RWPE2 (cell line): ENCODE results near the gene MT1X.

ENCODE experiments used
- ATAC-seq: fragments of 200-7000 bp; cut with Tn5 transposase; 3 replicates; pipeline ENCODE4 v1.9.1; 2021; ENCODE audit warnings: low read depth
- DNase-seq: peaks from one replicate; pipeline ENCODE4 v3.0.0-alpha.2; 2020; ENCODE audit warnings: low spot score
- H3K27ac ChIP-seq: fragments of 450-650 bp; 2 replicates; pipeline ENCODE4 v1.5.1; 2017; ENCODE audit warnings: mild to moderate bottlenecking; ENCODE audit not compliant: poor library complexity, severe bottlenecking
- H3K27me3 ChIP-seq: fragments of 250-450 bp; sonication (Bioruptor Pico); 2 replicates; pipeline ENCODE4 v1.5.1; 2021; ENCODE audit warnings: mild to moderate bottlenecking, moderate library complexity; ENCODE audit not compliant: insufficient read depth, poor library complexity, severe bottlenecking
- H3K36me3 ChIP-seq: fragments of 250-450 bp; sonication (Bioruptor Pico); 2 replicates; pipeline ENCODE4 v1.5.1; 2020; ENCODE audit warnings: low read depth, mild to moderate bottlenecking, moderate library complexity
- H3K4me1 ChIP-seq: fragments of 250-450 bp; sonication (Bioruptor Pico); 2 replicates; pipeline ENCODE4 v1.5.1; 2021; ENCODE audit warnings: mild to moderate bottlenecking, moderate library complexity; ENCODE audit not compliant: insufficient read depth, poor library complexity, severe bottlenecking
- H3K4me3 ChIP-seq: fragments of 250-450 bp; sonication (Bioruptor Pico); 2 replicates; pipeline ENCODE4 v1.5.1; 2021; ENCODE audit warnings: mild to moderate bottlenecking, moderate library complexity; ENCODE audit not compliant: severe bottlenecking
- H3K9me3 ChIP-seq: fragments of 250-450 bp; sonication (Bioruptor Pico); 2 replicates; pipeline ENCODE4 v1.5.1; 2021; ENCODE audit warnings: mild to moderate bottlenecking, moderate library complexity; ENCODE audit not compliant: severe bottlenecking
- TF ChIP-seq, protein P1 (sequence below): fragments of 450-650 bp; IDR thresholded peaks from one replicate; pipeline ENCODE4 v1.5.1; 2017; ENCODE audit warnings: mild to moderate bottlenecking, moderate library complexity; ENCODE audit not compliant: poor library complexity, severe bottlenecking

The MT1X gene

DNA sequence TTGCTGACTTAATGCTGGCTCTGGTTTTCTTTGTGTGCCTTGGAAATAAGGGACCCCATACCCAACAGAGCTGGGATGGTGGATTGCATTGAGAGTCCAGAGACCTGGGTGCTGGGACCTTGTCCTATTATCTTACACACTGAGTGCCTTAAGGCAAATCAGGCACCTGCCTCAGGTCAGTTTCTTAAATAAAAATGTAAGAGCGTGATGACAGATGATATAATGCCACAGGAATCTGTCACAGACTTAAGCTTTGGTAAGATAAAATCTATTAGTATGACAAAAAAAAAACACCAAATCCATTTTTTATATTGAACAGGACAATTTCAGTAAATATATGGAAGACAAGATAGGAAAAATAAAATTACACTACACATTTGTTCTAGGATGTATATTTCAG is 42.2 kb upstream of the MT1X start:
- DNase-seq (no peak), ATAC-seq (no peak)
- Histone ChIP-seq H3K4me3 (no peak overlapping the region), H3K9me3 (no peaks in the 10 kb centered on the region), H3K27ac (no peak overlapping the region), H3K36me3 (no peaks in the 10 kb centered on the region), H3K4me1 (no peaks in the 10 kb centered on the region), H3K27me3 (no peaks in the 10 kb centered on the region)
- TF ChIP-seq, protein P1, sequence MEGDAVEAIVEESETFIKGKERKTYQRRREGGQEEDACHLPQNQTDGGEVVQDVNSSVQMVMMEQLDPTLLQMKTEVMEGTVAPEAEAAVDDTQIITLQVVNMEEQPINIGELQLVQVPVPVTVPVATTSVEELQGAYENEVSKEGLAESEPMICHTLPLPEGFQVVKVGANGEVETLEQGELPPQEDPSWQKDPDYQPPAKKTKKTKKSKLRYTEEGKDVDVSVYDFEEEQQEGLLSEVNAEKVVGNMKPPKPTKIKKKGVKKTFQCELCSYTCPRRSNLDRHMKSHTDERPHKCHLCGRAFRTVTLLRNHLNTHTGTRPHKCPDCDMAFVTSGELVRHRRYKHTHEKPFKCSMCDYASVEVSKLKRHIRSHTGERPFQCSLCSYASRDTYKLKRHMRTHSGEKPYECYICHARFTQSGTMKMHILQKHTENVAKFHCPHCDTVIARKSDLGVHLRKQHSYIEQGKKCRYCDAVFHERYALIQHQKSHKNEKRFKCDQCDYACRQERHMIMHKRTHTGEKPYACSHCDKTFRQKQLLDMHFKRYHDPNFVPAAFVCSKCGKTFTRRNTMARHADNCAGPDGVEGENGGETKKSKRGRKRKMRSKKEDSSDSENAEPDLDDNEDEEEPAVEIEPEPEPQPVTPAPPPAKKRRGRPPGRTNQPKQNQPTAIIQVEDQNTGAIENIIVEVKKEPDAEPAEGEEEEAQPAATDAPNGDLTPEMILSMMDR, result no peak

DNA sequence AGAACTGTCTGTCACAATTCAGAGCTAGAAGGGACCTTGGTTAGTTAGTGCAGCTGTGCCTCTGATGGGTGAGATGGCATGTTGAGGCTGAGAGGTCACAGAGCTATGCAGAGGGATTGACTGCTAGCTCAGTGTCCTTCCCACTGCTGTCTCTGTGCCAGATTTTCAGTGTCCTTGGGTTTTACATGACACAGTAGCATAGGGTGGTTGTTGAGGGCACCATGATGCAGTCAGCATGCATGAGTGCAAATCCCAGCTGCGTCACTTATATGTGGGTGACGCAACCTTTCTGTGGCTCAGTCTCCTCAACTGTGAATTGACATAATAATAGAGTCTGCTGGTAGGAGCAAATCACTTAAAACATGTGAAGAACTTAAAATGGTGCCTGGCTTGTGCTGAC is 41.1 kb upstream of the MT1X start:
- no peak for DNase-seq
- H3K9me3 ChIP-seq, result no peaks in the 10 kb centered on the region
- H3K27me3 ChIP-seq, result no peaks in the 10 kb centered on the region
- H3K27ac ChIP-seq, result no peak overlapping the region
- no peak for ATAC-seq
- no peaks in the 10 kb centered on the region for H3K4me1 ChIP-seq
- no peaks in the 10 kb centered on the region for H3K36me3 ChIP-seq
- no peak overlapping the region for H3K4me3 ChIP-seq
- TF ChIP-seq, protein P1, result no peak

- Histone ChIP-seq H3K27ac (no peak overlapping the region), H3K4me3 (no peak overlapping the region), H3K36me3 (no peaks in the 10 kb centered on the region), H3K9me3 (no peaks in the 10 kb centered on the region), H3K27me3 (no peaks in the 10 kb centered on the region), H3K4me1 (no peaks in the 10 kb centered on the region)
- no peak for DNase-seq
- TF ChIP-seq, protein P1, result peak; percentile 30
- ATAC-seq, result peak; percentile 88
Measured at GRCh38 chr16:56643080-56643778, 39.0 kb upstream of the MT1X start.

GRCh38 chr16:56643833-56644232 is 38.4 kb upstream of the MT1X start:
- no peak for DNase-seq
- H3K27ac ChIP-seq, result no peak overlapping the region
- TF ChIP-seq, protein P1, result no peak
- no peaks in the 10 kb centered on the region for H3K4me1 ChIP-seq
- no peak for ATAC-seq
- no peak overlapping the region for H3K4me3 ChIP-seq
- no peaks in the 10 kb centered on the region for H3K27me3 ChIP-seq
- no peaks in the 10 kb centered on the region for H3K36me3 ChIP-seq
- H3K9me3 ChIP-seq, result no peaks in the 10 kb centered on the region

GRCh38 chr16:56645311-56645710 is 37.0 kb upstream of the MT1X start:
- ATAC-seq, result no peak
- Histone ChIP-seq H3K9me3 (no peaks in the 10 kb centered on the region), H3K4me1 (peaks cover 14% of the 10 kb centered on the region), H3K36me3 (no peaks in the 10 kb centered on the region), H3K27me3 (no peaks in the 10 kb centered on the region), H3K4me3 (no peak overlapping the region), H3K27ac (no peak overlapping the region)
- DNase-seq, result no peak
- TF ChIP-seq, protein P1, result no peak
